CD1c-positive myeloid dendritic cell (primary cell): Measurements from ENCODE around the gene RIMS3.
"Not testable (repeated sequence)": the region's sequence is repeated elsewhere in the genome, so short reads cannot be mapped to it uniquely, and the experiment has no call there.

Experiments
- DNase-seq: peaks from one replicate; pipeline ENCODE4 v3.0.0-alpha.2; 2016; ENCODE audit errors: extremely low spot score

Gene RIMS3

DNA sequence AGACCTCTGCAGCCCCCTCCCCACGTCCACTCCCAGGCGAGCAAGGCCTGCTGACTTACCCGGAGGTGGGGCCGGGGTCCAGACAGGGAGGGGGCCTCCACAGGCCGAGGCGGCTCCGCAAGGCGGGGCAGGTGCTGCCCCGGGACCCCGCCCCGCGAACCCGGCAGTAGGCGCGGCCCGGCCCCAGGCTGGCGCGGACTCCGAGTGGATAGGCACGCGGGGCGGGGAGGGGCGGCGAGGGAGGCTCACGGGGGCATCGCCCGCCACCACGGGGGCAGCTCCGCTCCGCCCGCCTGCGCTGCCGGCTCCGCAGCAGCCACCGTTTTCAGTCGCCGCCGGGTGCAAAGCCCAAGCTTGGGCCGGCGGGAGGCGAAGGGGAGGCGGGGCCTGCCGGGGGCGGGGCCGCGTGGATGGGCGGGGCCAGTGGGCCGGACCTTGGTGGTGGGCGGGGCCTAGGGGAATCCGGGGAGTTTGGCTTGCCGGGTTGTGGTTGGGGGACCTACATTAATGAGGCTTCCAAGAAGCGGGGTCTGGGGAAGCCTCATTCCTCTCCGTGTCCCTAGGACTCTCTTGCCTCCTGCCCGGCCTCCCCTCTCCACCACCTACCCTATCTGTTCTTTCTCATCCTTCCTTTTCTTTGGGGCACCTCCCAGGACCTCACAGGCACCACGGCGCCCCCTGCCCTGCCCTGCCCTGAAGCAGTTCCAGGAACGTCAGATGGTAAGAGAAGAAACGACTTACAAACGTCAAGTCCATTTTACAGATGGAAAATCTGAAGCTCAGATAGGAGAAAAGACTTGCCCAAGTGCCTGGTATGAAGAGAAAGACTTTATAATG lies at the start of gene RIMS3:
Gene RIMS3, minus strand, starts transcription at position 348 of the 837 bp plus-strand sequence. CDS start 23,757 bp downstream, outside the sequence.
- DNase-seq, result peak; percentile 85

DNA sequence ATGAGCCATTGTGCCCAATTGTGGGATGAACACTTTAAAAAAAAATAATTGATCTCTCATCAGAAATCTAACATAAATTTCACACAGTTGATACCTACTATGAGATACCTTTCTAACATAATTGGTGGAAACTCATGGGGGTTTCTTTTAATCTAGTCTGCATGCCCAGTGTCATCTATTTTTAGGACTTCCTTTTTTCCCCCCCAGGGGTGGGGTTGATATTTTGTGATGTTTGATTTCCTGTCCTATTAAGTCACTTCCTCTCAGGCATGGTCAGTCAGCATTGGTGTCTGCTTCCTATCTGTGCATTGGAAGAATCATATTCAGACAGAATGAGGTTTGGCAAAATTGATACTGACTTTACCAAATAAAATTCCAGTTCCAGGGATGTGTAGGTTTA lies 47.5 kb upstream of the RIMS3 start:
- DNase-seq, result peak; percentile 66

DNA sequence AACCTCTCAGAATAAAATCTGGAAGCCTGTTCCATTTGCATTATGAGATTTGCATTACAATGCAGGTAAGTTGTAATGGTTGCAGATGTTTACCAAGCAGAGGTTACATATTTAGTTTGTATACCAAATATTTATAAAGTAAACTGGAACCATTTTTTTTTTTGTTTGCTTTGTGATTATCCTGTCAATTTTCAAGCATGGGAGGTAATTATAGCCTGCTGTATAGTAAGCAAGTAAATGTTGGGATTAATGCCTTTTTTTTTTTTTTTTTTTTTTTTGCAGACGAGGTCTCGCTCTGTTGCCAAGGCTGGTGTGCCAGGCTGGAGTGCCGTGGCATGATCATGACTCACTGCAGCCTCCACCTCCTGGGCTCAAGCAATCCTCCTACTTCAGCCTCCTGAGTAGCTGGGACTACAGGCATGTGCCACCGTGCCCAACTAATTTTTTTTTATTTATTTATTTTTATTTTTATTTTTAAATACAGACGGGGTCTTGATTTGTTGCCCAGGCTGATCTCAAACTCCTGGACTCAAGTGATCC lies 47.0 kb upstream of the RIMS3 start:
- no peak for DNase-seq

DNA sequence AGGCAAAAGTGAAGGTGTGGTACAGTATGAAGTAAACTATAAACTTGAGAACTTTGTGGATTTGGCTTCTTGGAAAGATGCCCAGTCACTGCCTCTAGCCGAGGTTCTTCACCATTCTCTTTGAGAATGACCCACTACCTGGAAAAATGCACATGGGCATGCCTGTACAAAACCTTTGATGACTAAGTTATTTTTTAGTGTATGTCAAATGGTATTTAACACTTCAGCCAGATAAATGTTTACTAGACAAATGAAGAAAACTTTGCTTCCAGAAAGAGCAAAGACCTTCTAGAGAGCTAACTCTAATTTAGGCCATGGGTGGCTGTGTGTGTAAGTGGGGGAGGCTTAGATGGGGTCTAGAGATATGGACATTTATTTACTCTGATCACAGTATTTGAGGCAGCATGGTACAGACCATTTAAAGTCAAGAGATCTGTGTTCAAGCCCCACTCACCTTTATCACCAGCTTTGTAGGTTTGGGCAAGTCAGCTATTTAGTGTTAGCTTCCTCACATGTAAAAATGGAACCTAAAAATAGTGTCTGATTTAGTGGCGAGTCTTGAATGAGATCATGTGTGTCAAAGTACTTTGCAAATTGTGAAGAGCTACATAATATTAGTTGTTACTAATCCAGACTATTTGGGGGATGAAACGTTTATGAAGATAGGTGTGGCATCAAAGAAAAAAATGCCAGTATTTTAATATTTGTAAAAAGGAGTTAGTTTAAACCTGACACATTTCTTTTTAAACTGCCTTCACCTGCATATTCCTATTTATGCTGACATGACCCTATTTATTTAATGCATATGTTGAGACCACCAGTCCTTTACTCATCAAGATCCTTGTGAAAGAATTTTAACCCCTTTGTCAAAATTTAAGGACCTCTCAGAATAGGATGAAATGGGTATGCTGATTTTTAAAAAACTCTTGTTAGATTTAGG lies 46.3 kb upstream of the RIMS3 start:
- peak; percentile 41 for DNase-seq

DNA sequence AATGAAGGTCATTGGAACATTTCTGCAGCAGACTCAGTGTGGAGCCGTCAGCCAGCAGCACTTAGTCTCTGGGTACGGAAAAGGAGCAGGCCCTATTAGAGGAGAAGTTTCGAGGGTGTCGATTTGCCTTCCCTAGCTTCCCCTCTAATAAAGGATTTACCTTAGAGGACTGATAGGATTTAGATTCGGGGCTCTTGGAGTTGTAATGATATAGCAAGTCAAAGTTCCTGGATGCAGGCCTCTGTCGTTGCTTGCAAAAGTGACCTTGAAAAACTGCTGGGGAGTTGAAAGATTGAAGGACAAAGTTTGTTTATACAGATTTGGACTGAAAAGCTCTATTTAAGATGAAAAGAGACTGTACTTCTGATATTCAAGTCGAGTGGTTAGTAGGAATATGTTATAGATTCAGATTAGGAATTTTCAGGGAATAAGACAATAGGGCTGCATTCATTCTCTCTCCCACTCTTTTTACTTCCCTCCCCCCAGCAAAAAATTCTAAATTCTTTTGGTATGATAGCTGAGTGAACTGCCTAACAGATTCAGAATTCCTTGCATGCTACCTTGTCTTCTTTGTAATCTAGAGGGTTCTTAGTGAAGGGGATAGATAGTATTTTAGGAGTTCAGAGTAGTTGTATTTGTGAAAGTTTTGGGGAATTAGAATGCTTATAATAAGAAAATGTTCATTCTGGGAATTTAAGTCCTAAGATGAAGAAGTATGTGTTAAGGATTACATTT lies 45.3 kb upstream of the RIMS3 start:
- no peak for DNase-seq

DNA sequence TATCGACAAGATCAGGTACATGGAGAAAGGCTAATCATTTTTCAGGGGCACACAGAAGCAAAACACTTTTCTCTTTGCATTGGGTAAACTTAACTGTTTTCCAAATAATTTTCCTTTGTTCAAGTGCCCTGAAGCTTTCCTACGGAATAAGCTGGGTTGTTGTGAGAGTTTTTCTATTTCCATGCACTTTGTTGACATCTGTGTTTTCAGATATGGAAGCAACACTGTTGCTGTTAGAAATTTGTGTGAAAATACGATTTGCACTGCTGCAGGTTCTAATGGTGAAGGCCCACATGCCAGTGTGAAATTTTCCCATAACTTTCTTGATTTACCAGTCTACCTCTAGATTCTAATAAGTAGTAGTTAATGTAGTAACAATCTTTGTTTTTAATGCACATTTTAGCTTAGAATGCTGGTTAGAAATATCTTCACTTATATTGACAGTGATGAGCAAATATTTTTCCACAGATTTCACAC lies 44.4 kb upstream of the RIMS3 start:
- no peak for DNase-seq

DNA sequence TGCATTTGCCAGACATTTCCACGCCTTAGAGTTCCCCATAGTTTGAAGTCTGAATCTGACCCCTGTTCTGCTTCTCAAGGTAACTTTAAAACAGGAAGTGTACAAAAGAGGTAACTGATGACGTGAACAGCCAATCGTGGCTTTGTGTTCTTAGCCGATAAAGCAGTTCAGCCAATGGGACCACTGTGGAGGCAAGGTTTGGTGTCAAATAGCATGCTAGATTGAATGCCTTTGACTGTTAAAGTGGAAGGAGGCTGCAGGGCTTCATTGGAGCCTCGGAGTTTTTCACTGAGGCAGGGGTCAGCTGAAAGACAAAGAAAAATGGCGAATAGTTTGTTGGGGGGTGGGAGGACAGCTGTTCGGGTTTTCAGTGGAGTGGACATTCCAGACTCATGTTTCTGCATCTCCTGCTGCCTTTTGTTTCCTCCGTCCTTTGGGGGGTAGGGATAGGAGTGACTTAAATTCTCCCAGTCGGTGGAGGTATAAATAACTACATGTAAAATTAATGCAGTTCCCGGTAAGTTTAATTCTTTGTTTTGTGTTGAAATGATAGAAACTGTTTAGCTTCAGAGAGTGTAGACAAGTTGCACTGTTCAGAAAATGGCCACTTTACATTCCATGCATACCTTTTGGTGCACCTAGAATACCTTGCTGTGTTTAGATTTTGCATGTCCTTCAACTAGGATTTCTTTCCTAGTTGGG lies 43.8 kb upstream of the RIMS3 start:
- DNase-seq, result peak; percentile 84

DNA sequence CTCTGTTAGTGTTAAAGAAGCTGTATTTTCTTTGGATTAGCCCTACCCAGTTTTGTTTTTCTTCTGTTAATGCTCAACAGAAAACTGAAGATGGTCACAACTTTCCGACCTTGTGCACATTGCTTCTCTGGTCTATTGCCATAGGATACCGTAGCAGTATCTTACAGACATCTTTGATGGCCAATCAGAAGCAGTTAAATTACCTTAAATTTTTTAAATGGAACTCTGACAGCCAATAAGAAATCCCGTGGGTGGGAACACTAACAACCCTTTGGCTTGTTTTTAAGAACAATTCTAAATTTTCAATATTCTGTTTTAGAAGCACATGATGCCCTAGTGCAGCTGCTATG lies 43.2 kb upstream of the RIMS3 start:
- no peak for DNase-seq

DNA sequence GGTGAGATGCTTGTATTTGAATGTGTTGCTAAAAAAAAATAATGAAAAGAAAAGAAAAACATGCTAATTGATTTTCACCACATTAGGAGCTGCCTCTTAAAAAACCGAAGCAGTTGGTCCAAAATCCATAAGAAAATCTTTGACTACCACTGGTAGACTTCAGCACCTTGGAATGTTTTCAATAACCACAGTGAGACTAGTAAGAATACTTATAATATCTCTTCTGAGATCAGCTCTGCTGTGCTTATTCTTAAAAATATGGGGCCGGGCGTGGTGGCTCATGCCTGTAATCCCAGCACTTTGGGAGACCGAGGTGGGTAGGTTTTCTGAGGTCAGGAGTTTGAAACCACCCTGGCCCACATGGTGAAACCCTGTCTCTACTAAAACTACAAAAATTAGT lies 41.1 kb upstream of the RIMS3 start:
- no peak for DNase-seq

DNA sequence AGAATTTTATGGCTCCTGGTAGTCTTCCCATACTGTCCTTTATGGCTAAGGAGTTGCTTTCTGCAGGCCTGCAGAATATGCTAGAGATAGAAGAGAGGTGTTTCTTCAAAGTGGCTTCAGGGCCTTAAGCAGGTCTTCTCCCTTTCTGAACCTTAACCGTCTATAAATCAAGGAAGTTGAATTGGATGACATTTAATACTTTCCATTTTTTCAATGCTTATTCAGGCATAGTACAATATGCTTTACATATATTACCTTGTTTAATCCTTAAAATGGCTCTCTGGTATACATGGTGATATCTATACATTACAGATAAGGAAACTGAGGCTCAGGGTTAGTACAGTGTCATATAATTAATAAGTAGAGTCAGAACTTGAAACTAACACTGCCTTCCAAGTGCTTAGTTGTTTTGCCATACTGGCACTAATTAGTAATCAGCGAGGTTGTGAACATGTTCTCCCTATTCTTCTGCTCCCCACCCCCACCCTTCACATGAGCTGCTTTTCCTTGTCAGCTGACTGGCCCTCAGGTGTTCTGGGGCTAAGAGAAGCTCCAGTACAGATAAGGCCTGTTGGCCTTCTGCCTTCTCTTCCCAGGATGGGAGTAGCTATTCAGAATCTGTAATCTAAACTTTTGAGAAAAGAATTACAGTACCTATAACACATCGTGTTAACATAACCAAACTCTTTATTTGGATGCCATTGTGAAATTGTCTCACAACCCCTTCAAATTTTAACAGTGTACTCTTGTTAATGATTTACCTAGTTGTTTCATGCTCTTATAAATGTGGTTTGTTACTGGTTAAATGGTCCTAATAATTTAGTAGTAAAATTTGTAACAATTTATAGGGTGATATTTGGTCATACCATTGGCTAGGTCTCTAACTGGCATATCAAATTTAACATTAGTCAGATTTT lies 39.6 kb upstream of the RIMS3 start:
- DNase-seq, result no peak

DNA sequence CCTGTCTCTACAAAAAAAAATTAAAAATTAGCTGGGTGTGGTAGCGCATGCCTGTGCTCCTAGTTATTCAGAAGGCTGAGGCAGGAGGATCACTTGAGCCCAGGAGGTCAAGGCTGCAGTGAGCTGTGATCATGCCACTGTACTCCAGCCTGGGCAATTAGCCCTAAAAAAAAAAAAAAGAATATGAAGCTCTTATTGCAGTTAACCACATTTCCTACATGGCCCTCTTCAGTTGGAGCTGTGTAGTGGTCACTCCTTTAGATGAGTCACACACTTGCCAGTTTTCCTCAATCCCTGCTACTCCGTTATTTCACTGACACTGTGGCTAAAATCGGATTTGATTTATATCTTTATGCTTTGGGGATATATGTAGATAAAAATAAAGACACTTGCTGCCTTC lies 37.8 kb upstream of the RIMS3 start:
- no peak for DNase-seq

DNA sequence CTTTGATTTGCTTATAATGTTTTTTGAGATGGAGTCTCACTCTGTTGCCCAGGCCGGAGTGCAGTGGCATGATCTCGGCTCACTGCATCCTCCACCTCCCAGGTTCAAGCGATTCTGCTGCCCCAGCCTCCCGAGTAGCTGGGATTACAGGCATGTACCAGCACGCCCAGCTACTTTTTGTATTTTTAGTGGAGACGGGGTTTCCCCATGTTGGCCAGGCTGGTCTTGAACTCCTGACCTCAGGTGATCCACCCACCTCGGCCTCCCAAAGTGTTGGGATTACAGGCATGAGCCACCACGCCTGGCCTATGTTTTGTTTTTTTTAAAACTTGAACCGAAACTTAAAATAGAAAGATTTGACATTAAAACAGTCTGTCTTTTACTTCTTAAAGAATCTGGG lies 37.3 kb upstream of the RIMS3 start:
- DNase-seq, result not testable (repeated sequence)

DNA sequence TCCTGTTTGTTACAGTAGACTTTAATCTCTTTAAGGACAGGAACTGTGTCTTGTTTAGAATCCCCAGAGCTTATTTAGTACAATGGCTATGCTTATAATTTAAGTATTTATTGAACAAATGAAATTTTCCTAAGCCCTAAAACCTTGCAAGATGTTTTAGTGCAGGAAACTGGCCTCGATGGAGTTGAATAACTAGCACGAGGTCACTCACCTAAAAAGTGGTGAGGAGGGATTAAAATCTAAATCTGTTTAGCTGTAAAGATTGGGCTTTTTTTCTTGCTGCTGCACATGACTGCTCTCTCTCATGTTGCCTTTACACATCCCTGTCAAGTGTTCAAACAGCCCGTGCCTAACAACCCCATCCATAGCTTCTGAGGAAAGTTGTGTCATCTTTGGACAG lies 36.2 kb upstream of the RIMS3 start:
- no peak for DNase-seq

DNA sequence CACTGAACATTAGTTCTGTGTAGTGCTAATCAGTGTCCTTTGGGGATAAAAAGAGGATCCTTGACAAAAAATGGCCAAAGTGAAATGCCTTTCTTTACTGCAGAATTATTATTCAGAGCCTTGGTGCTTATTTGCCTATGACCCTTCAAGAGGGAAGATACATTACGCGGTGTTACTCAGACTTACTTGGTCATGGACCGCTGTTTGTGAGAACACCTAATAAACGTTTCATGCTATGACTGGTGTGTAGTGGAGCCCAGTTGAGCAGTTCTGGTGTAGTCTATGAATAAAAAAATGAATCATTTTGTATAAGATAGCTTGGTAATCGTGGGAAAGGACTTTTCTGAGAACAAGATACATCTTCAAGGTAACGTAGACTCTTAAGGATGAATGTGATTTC lies 34.3 kb upstream of the RIMS3 start:
- no peak for DNase-seq

DNA sequence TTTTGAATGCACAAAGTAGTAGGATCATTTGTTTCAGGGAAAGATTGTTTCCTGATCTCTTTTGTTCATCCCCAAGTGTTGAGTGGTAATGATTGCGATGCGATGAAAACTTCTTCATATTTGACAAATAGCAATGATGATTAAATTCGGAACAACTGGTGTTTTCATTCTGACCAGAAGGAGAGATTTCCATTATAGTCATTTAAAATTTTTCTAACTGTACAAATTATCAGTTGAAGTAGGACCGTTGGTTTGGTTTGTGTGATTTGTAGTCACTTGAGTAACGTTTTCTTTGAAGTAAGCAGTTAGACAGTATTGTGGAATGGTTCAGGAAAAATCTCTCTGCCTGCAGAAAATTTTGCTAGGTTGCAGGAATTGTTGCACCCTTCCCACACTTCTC lies 32.0 kb upstream of the RIMS3 start:
- DNase-seq, result no peak

DNA sequence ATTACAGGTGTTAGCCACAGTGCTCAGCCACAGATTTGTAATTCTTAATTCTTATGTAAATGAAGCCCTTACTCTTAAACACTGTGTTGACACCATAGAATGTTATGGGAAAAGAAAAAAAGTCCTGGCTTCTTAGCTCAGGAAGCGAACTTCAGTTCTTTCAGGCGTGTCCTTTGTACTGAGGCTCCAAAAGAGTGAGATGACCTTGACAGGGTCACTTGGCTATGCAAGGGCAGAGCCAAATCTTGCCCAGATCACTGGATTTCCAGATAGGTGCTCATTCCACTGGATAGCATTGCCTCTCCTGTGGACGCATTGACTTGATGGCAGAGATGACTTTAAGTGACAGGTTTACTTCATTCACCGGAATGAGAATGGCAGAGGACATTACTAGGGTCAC lies 30.8 kb upstream of the RIMS3 start:
- DNase-seq, result no peak

DNA sequence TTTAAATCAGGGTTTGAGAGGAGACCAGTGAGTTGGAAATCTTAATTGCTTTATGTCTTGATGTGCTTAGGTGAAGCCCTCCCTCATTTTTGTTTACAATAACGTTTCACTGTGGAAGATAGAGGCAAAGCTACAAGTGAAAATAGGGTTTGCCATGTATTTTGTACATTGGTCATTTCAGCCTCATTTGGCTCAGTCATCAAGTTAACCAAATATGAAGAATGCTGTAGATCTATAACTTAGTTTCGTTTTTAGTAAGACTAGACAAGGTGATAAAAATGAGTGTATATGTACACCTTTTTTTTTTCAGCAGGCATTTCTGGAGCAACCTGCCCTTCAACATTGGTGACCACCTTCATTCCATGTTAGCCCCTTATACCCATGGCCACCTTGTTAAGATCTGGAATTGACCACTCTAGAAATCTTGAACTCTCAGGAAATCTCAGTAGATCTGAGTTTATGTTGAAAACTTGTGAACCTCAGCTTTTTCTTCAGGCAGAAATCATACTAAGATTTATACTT lies 28.9 kb upstream of the RIMS3 start:
- no peak for DNase-seq

DNA sequence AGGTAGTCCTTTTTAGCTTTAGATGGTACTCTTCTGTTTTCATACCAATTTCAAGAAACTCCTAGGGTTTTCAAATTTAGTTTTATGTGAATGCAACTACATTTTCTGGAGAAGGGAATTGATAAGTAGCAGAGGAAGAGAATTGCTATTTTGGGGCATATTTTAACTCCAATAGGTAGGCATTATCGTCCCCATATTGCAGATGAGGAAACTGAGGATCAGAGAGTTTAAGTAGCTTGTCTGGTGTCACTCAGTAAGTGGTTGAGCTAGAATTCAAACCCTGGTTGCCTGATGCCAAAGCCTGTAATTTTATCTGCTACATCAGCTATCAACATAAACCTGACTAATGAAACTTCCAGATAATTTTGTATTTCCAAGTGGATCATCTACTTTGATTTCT lies 27.9 kb upstream of the RIMS3 start:
- no peak for DNase-seq

DNA sequence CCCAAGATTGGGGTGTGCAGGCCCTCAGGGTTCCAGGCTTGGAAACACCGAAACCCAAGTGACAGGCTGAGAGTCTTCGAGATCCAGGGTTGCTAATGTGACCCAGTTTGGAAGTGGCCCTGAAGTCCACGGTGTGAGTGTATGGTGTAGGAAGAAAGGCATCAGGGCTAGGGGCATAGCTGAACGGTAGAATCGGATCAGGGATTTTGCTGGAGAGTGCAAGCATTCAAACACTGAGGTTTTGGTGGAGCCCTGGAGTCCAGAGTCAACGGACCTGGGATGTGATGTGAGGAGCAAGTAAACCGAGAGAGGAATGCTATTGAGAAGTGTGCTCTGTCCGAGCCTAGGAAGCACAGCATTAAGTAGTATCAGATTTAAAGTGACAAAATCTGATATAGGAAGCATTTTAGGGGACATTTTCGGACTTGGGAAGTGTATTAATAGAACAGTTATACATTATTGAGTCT lies 27.0 kb upstream of the RIMS3 start:
- DNase-seq, result no peak
